B cell (primary cell): ENCODE measurements around the gene RPAP3. TPM values are rescaled to one million over a fixed set of nuclear protein-coding genes. Genes with fewer than 3 reads are reported as not detected.
A peak's percentile ranks its signal among the peaks of the same experiment; 100 is the strongest.

Experiments
- ATAC-seq: fragments of 200-7000 bp; cut with Tn5 transposase; one replicate; pipeline ENCODE4 v1.10.0; 2021; ENCODE audit warnings: low read depth, mild to moderate bottlenecking, moderate number of reproducible peaks, moderate library complexity
- CTCF ChIA-PET: fragments of 350-600 bp; sonication (Branson Sonifier 250); formaldehyde crosslinking; loops from one replicate; lab custom pipeline; 2021; ENCODE audit warnings: antibody characterized with exemption, inconsistent platforms; lab: Charles Lee
- POLR2A ChIA-PET: fragments of 350-600 bp; sonication (Branson Sonifier 250); formaldehyde crosslinking; loops from one replicate; lab custom pipeline; 2021; ENCODE audit warnings: antibody characterized with exemption; lab: Charles Lee
- DNase-seq: peaks from one replicate; pipeline ENCODE4 v3.0.0; 2013
- H2AFZ ChIP-seq: 2 replicates; pipeline ENCODE4 v1.6.1; 2012; ENCODE audit warnings: mild to moderate bottlenecking, low read depth, low read length; ENCODE audit not compliant: insufficient read depth, poor library complexity, severe bottlenecking
- H3K27ac ChIP-seq, 2 donors: 1 replicate in 1 of 2; 2 replicates in 1 of 2; pipeline ENCODE4 v1.5.1; 2012 to 2013; ENCODE audit warnings: low read length in 2 of 2, mild to moderate bottlenecking in 2 of 2, moderate library complexity in 1 of 2
- H3K27me3 ChIP-seq, 4 experiments: fragments of 200-600 bp in 1 of 4; sonication (generic) in 1 of 4; replicated peaks in 1 of 4; 1 replicate in 2 of 4; 2 replicates in 2 of 4; pipeline versions ENCODE4 v1.6.1 to v1.7.0; 2013 to 2016; ENCODE audit warnings: low read length in 3 of 4, mild to moderate bottlenecking in 2 of 4, mixed read lengths in 1 of 4, moderate library complexity in 1 of 4; ENCODE audit not compliant: insufficient read depth in 4 of 4, control insufficient read depth in 3 of 4; ENCODE audit errors: control extremely low read depth in 1 of 4
- H3K36me3 ChIP-seq, 2 experiments: replicated peaks in 1 of 2; 1 replicate in 1 of 2; 2 replicates in 1 of 2; pipeline versions ENCODE4 v1.6.1 to v1.7.1; 2013; ENCODE audit warnings: low read length in 1 of 2; ENCODE audit not compliant: insufficient read depth in 2 of 2, control insufficient read depth in 1 of 2; ENCODE audit errors: control extremely low read depth in 1 of 2, extremely low read depth in 1 of 2
- H3K4me1 ChIP-seq, 2 donors: fragments of 200-600 bp in 1 of 2; sonication (generic) in 1 of 2; 1 replicate in 1 of 2; 2 replicates in 1 of 2; pipeline versions ENCODE4 v1.5.1 to v1.6.1; 2013 to 2017; ENCODE audit warnings: low read length in 2 of 2; ENCODE audit not compliant: control insufficient read depth in 2 of 2, insufficient read depth in 2 of 2
- H3K4me2 ChIP-seq: replicated peaks from 2 replicates; pipeline ENCODE3; 2012; ENCODE audit warnings: mild to moderate bottlenecking, low read depth, low read length; ENCODE audit not compliant: poor library complexity, severe bottlenecking
- H3K4me3 ChIP-seq, 5 experiments: fragments of 200-600 bp in 1 of 5; sonication (generic) in 1 of 5; 1 replicate in 3 of 5; 2 replicates in 2 of 5; pipeline versions ENCODE4 v1.5.1 to v1.7.0; 2011 to 2016; ENCODE audit warnings: low read length in 4 of 5, mild to moderate bottlenecking in 4 of 5, low read depth in 2 of 5, control low read depth in 1 of 5, moderate library complexity in 1 of 5; ENCODE audit not compliant: insufficient read depth in 1 of 5; ENCODE audit errors: control extremely low read depth in 1 of 5, extremely low read depth in 1 of 5
- H3K79me2 ChIP-seq: fragments of 200-600 bp; sonication (generic); one replicate; pipeline ENCODE4 v1.6.0; 2016; ENCODE audit warnings: low read length; ENCODE audit not compliant: control insufficient read depth, insufficient read depth
- H3K9ac ChIP-seq: fragments of 200-600 bp; sonication (generic); 2 replicates; pipeline ENCODE4 v1.6.1; 2017; ENCODE audit warnings: mild to moderate bottlenecking, low read length, moderate library complexity
- H3K9me3 ChIP-seq, 3 donors: one replicate each; pipeline versions ENCODE4 v1.6.1 to v1.7.1; 2013; ENCODE audit warnings: low read length in 2 of 3; ENCODE audit not compliant: control insufficient read depth in 2 of 3, insufficient read depth in 1 of 3; ENCODE audit errors: control extremely low read depth in 1 of 3
- H4K20me1 ChIP-seq: 2 replicates; pipeline ENCODE4 v1.6.0; 2012; ENCODE audit warnings: mild to moderate bottlenecking, low read length; ENCODE audit not compliant: insufficient read depth, control insufficient read depth, poor library complexity, severe bottlenecking
- H3K27ac Mint-ChIP-seq: one replicate; pipeline ENCODE4 v1.8.0; 2021; ENCODE audit warnings: mixed read lengths
- H3K27me3 Mint-ChIP-seq: one replicate; pipeline ENCODE4 v1.8.0; 2021; ENCODE audit warnings: mixed read lengths
- H3K4me1 Mint-ChIP-seq: one replicate; pipeline ENCODE4 v1.8.0; 2021; ENCODE audit warnings: mixed read lengths
- H3K4me3 Mint-ChIP-seq: one replicate; pipeline ENCODE4 v1.8.0; 2021; ENCODE audit warnings: mixed read lengths
- H3K9me3 Mint-ChIP-seq: one replicate; pipeline ENCODE4 v1.8.0; 2022; ENCODE audit warnings: mixed read lengths; ENCODE audit not compliant: insufficient read depth
- CTCF ChIP-seq: fragments of 200-600 bp; IDR thresholded peaks from one replicate; pipeline ENCODE4 v1.8.0; 2022; ENCODE audit warnings: antibody characterized with exemption, mild to moderate bottlenecking
- EZH2 ChIP-seq: IDR thresholded peaks from 2 replicates; pipeline ENCODE4 v1.6.1; 2012; ENCODE audit warnings: borderline replicate concordance, low read depth, mild to moderate bottlenecking, moderate library complexity, low read length; ENCODE audit not compliant: insufficient read depth, poor library complexity, severe bottlenecking
- WGBS: methylation state at CpG from one replicate; pipeline ENCODE4 v1.1.5; 2013; ENCODE audit warnings: missing lambda C conversion rate; ENCODE audit not compliant: insufficient coverage; 5-methylcytosine and 5-hydroxymethylcytosine counted together
- intact Hi-C: fragments of 100-400 bp; cut with micrococcal nuclease; formaldehyde crosslinking; loops from one replicate; pipeline ENCODE4 v1.10.0; 2022
- polyA plus RNA-seq: library from polyadenylated mRNA; depleted of rRNA; stranded (reverse); fragments of >200 nt; gene quantifications from 2 replicates; pipeline ENCODE4 v1.2.3, GENCODE V29; 2012
- total RNA-seq, 2 donors: library from RNA; stranded (reverse); fragments of 120-200 nt in 1 of 2; gene quantifications; 1 replicate in 1 of 2; 2 replicates in 1 of 2; pipeline versions ENCODE4 v1.2.3 to v1.2.4, GENCODE V29; 2013 to 2022

RPAP3 gene
- total and polyA plus RNA-seq, 2 donors (not counting 1 experiment from before 2014, with no cell fraction given), result 9.1 to 47.2 TPM

DNA sequence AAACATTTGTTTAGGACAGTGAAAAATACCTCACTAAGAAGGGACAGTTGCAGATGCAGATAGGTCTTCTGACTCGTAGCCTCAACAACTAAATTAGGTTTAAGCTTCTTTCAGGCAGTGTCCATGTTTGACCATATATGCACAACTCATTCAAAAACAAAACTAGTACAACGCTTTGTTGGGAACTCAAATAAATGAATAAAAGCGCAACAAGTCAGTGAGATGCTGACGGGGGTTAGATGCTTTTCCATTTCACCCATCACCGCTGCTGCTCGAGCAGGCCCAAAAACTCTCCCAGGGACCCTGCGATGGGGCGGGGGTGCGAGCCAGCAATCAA lies 633 bp downstream of the RPAP3 start:
- DNase-seq, result no peak
- H3K4me1 Mint-ChIP-seq, result peaks cover 71% of the 10 kb centered on the region
- POLR2A ChIA-PET, result no interaction called here
- peak overlapping the region; percentile 81 for H3K27ac Mint-ChIP-seq
- H3K9me3 Mint-ChIP-seq, result no peaks in the 10 kb centered on the region
- peaks cover 53 to 55% of the 10 kb centered on the region in 2 donors for H3K4me1 ChIP-seq
- peak overlapping the region; percentile 87 for H3K9ac ChIP-seq
- no peak for ATAC-seq
- H4K20me1 ChIP-seq, result peaks cover 13% of the 10 kb centered on the region
- H3K4me3 ChIP-seq, result peak overlapping the region; percentile 62 to 96 (median 82)
- H3K27me3 ChIP-seq, result no peaks in the 10 kb centered on the region
- peak overlapping the region; percentile 88 for H3K27ac ChIP-seq
- no peaks in the 10 kb centered on the region for H3K27me3 Mint-ChIP-seq
- H3K36me3 ChIP-seq, result peaks cover 0 to 11% of the 10 kb centered on the region in 2 experiments
- no peaks in the 10 kb centered on the region for H3K9me3 ChIP-seq
- peak overlapping the region; percentile 88 for H3K4me2 ChIP-seq
- 0% methylated on average over 7 of the region's 9 CpGs for WGBS
- H3K4me3 Mint-ChIP-seq, result peak overlapping the region; percentile 93
- H3K79me2 ChIP-seq, result peaks cover 60% of the 10 kb centered on the region
- TF ChIP-seq EZH2, result no peak
- TF ChIP-seq CTCF, result no peak
- H2AFZ ChIP-seq, result peak overlapping the region; percentile 97
- intact Hi-C loops, result loop anchor here (2.0 to 10.0 kb wide), 7 partner anchors 68 to 1976 kb away; partner anchors contain the start of genes ARID2, CCDC184, SENP1 and SLC38A2
- CTCF ChIA-PET, result interaction anchor here (0.6 to 23.9 kb wide), 4 partner anchors 9 to 1549 kb away, joined by 3 to 584 read pairs (median 3); partner anchors contain the start of gene SLC48A1

DNA sequence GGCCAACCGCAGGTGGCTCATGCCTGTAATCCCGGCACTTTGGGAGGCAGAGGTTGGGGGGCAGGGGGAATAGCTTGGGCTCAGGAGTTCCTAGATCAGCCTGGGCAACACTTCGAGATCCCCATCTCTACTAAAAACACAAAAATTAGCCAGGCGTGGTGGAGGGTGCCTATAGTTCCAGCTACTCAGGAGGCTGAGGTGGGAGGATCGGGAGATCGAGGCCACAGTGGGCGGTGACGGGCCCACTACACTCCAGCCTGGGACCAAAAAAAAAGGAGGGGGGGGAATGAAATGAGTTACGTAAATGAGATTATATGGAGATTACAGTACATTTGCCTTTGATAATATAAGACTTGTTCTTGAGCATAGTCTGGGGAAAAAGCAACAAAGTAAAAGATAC lies 1.1 kb downstream of the RPAP3 start:
- H3K9me3 Mint-ChIP-seq, result no peaks in the 10 kb centered on the region
- Histone ChIP-seq H3K27ac (no peak overlapping the region), H3K27me3 (no peaks in the 10 kb centered on the region), H4K20me1 (peaks cover 13% of the 10 kb centered on the region), H3K4me1 (peaks cover 48 to 50% of the 10 kb centered on the region in 2 donors), H3K4me3 (peak overlapping the region in 4 of 5 experiments; percentile 65 to 96 (median 82)), H3K36me3 (peaks cover 0 to 13% of the 10 kb centered on the region in 2 experiments), H3K9me3 (no peaks in the 10 kb centered on the region), H3K79me2 (peaks cover 59% of the 10 kb centered on the region), H3K4me2 (peak overlapping the region; percentile 88), H2AFZ (no peak overlapping the region), H3K9ac (peak overlapping the region; percentile 87)
- POLR2A ChIA-PET, result no interaction called here
- intact Hi-C loops, result loop anchor here (2.0 to 10.0 kb wide), 7 partner anchors 68 to 1976 kb away; partner anchors contain the start of genes ARID2, CCDC184, SENP1 and SLC38A2
- TF ChIP-seq EZH2 (no peak), CTCF (no peak)
- peak overlapping the region; percentile 81 for H3K27ac Mint-ChIP-seq
- peak overlapping the region; percentile 93 for H3K4me3 Mint-ChIP-seq
- no peak for ATAC-seq
- H3K4me1 Mint-ChIP-seq, result peaks cover 69% of the 10 kb centered on the region
- DNase-seq, result no peak
- CTCF ChIA-PET, result interaction anchor here (0.6 to 23.9 kb wide), 5 partner anchors 10 to 1549 kb away, joined by 3 to 584 read pairs (median 3); partner anchors contain the start of gene SLC48A1
- no peaks in the 10 kb centered on the region for H3K27me3 Mint-ChIP-seq
- WGBS, result 100% methylated on average over 3 of the region's 9 CpGs
